Pancreas (tissue), 10 donors: ENCODE results near the gene SIRT6. TPM values are rescaled to one million over a fixed set of nuclear protein-coding genes. Genes with fewer than 3 reads are reported as not detected.
A peak's percentile ranks its signal among the peaks of the same experiment; 100 is the strongest.

Experiments used
- ATAC-seq, 4 donors: fragments of 200-7000 bp; cut with Tn5 transposase; one replicate each; pipeline versions ENCODE4 v1.8.0 to v1.9.1; 2020; ENCODE audit warnings: mild to moderate bottlenecking in 4 of 4, moderate library complexity in 4 of 4
- DNase-seq, 6 donors: peaks; one replicate each; pipeline ENCODE4 v3.0.0-alpha.2; 2020
- FAIRE-seq: peaks from 2 replicates; lab custom pipeline; 2012; peaks lifted over from hg19 to GRCh38; lab: Jason Lieb, UNC
- H3K27ac ChIP-seq, 4 donors: fragments of 200-600 bp; sonication (generic); 1 replicate in 3 of 4; 2 replicates in 1 of 4; pipeline versions ENCODE4 v1.5.0 to v1.8.0; 2020
- H3K27me3 ChIP-seq, 4 donors: fragments of 200-600 bp; one replicate each; pipeline ENCODE4 v1.8.0; 2021
- H3K36me3 ChIP-seq, 3 donors: fragments of 200-600 bp; sonication (generic) in 1 of 3; one replicate each; pipeline versions ENCODE4 v1.5.0 to v1.8.0; 2020 to 2021
- H3K4me1 ChIP-seq, 3 donors: fragments of 200-600 bp; one replicate each; pipeline ENCODE4 v1.8.0; 2021
- H3K4me3 ChIP-seq, 4 donors: fragments of 200-600 bp; sonication (generic) in 2 of 4; one replicate each; pipeline versions ENCODE4 v1.5.0 to v1.8.0; 2020 to 2021
- H3K9me3 ChIP-seq, 4 donors: fragments of 200-600 bp; one replicate each; pipeline ENCODE4 v1.8.0; 2021
- WGBS, 2 donors: extraction: QIAGEN DNeasy Blood & Tissue Kit; methylation state at CpG; one replicate each; pipeline ENCODE4 v1.1.7; 2013; 5-methylcytosine and 5-hydroxymethylcytosine counted together
- intact Hi-C, 3 donors: fragments of 100-400 bp; cut with DNase I; formaldehyde crosslinking; loops; one replicate each; pipeline versions ENCODE4 v1.11.1 to v1.14.2; 2022
- polyA plus RNA-seq, 2 donors: library from polyadenylated mRNA; stranded (reverse); fragments of 200-250 nt; gene quantifications; one replicate each; pipeline ENCODE4 v1.2.3, GENCODE V29; 2013
- total RNA-seq, 6 donors: library from RNA; stranded (reverse); fragmentation: NEBNext Ultra II Directional in 4 of 6; extraction: Animal tissue kit (Norgen Biotek cat#: 25700) in 4 of 6; gene quantifications; one replicate each; pipeline versions ENCODE4 v1.2.1 to v1.2.4, GENCODE V29; 2021 to 2023
- TF ChIP-seq, protein P1 (sequence below), 4 donors: fragments of 200-600 bp; sonication (generic) in 3 of 4; IDR thresholded peaks; one replicate each; pipeline versions ENCODE4 v1.5.0 to v1.8.0; 2021; ENCODE audit warnings: antibody characterized with exemption in 4 of 4
- donor health status: healthy with polysubstance abuse.
- donor health status: DM: no; HTN: no; CAD: no; lungs with moderate emphysema.
- donor health status: DM: no; HTN: no; CAD: no.
- donor health status: control.
- donor health status: control.
- donor health status: Bipolar disorder and iron deficiency.
- donor health status: DM: yes; HTN: yes; CAD: no.
- donor health status: DM: no; HTN: no; CAD: no.
- donor health status: DM: no; HTN: no; CAD: no.
- donor health status: DM: yes; HTN: yes; CAD: no.

Gene SIRT6
- total and polyA plus RNA-seq, 8 donors, result 10.9 to 47.4 (median 14.9) TPM

DNA sequence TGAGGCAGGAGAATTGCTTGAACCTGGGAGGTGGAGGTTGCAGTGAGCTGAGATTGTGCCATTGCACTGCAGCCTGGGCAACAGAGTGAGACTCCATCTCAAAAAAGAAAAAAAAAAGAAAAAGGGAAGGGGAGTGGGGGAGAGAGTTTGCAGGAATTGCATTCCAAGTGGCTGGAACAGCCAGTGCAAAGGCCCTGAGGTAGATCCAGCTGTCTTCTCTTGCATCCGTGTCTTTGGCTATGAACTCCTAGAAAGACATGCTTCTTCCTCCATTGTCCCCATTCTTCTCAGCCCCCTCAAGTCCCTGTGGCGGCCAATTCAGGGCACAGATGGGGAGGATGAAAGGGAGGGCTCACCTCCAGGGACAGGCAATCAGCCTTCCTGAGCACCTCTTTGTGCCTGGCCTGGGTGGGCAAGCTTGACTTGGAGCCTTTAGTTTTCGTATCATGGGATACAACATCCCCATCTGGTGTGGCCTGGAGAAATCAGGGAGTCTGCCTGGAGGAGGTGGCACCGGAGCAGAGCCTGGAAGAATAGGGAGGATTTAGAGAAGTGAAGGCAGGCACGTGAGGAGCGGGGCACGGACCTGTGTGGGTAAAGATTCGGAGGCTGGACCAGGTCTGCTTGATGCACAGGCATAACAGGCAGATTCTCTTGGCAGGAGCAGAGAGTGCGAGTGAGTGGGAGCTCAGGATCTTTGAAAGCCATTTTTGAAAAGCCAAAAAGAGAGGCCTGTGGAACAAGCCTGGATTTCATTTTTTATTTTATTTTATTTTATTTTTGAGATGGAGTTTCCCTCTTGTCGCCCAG, 5.2 kb upstream of the SIRT6 start:
- H3K27me3 ChIP-seq, result no peaks in the 10 kb centered on the region
- DNase-seq (no peak), FAIRE-seq (no peak), ATAC-seq (no peak)
- intact Hi-C loops, result no loop called here
- no peak overlapping the region for H3K4me3 ChIP-seq
- TF ChIP-seq, protein P1, sequence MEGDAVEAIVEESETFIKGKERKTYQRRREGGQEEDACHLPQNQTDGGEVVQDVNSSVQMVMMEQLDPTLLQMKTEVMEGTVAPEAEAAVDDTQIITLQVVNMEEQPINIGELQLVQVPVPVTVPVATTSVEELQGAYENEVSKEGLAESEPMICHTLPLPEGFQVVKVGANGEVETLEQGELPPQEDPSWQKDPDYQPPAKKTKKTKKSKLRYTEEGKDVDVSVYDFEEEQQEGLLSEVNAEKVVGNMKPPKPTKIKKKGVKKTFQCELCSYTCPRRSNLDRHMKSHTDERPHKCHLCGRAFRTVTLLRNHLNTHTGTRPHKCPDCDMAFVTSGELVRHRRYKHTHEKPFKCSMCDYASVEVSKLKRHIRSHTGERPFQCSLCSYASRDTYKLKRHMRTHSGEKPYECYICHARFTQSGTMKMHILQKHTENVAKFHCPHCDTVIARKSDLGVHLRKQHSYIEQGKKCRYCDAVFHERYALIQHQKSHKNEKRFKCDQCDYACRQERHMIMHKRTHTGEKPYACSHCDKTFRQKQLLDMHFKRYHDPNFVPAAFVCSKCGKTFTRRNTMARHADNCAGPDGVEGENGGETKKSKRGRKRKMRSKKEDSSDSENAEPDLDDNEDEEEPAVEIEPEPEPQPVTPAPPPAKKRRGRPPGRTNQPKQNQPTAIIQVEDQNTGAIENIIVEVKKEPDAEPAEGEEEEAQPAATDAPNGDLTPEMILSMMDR (IDR thresholded peaks at IDR 0.05), result no peak
- no peaks in the 10 kb centered on the region for H3K36me3 ChIP-seq
- 88 to 94% methylated on average over 10 of the region's 10 CpGs for WGBS, 2 donors
- peaks cover 0 to 4% (median 0%) of the 10 kb centered on the region in 3 donors for H3K4me1 ChIP-seq
- H3K27ac ChIP-seq, result no peak overlapping the region
- H3K9me3 ChIP-seq, result no peaks in the 10 kb centered on the region

DNA sequence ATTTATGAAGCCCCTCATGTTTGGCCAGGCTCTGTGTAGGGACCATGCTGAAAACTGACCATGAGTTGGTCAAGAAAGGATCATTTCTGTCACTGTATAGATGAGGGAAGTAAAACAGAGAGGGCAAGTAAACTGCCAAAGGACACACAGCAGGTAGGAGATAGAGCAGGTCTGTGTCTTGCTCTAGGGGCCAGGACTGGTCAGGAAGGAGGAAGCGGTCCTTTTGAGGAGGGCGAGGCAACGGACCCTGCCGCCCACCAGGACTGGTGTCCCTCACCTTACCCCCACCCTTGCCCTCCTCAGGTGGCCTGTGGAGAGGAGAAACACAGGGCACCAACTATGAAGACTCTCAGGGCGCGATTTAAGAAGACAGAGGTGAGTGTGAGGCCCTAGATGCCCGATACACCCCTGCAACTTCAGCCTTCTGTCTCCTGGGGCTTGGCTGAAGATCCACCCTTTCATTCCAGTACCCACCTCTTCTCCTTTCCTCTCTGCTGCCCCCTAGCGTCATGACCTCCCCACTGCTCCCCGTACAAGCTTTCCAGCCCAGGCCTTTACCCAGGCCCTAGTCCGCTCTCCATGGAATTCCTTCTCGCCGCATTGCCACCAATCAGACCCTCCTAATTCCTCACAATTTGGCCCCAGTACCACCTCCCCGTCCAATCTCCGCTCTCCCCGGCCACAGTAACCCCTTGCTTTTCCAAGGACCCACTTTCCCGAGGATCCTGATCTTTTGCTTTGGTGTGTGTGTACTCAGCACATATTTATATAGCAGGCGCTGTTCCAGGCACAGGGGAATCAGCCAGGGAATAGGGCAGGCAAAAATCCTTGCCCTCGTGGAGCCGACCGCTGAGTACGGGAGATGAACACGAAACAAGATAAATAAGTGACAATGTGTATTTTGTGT, 4.0 kb upstream of the SIRT6 start:
- DNase-seq, result peak; percentile 67 to 90 (median 79)
- Histone ChIP-seq H3K4me1 (peaks cover 0 to 7% (median 4%) of the 10 kb centered on the region in 3 donors), H3K36me3 (no peaks in the 10 kb centered on the region), H3K4me3 (no peak overlapping the region), H3K9me3 (no peaks in the 10 kb centered on the region), H3K27me3 (no peaks in the 10 kb centered on the region), H3K27ac (no peak overlapping the region)
- peak; percentile 47 to 72 (median 66) for ATAC-seq
- 18 to 19% methylated on average over 22 of the region's 22 CpGs for WGBS, 2 donors
- TF ChIP-seq, protein P1 (IDR thresholded peaks at IDR 0.05), result peak; percentile 64 to 80 (median 67)
- intact Hi-C loops, result no loop called here
- FAIRE-seq, result no peak

DNA sequence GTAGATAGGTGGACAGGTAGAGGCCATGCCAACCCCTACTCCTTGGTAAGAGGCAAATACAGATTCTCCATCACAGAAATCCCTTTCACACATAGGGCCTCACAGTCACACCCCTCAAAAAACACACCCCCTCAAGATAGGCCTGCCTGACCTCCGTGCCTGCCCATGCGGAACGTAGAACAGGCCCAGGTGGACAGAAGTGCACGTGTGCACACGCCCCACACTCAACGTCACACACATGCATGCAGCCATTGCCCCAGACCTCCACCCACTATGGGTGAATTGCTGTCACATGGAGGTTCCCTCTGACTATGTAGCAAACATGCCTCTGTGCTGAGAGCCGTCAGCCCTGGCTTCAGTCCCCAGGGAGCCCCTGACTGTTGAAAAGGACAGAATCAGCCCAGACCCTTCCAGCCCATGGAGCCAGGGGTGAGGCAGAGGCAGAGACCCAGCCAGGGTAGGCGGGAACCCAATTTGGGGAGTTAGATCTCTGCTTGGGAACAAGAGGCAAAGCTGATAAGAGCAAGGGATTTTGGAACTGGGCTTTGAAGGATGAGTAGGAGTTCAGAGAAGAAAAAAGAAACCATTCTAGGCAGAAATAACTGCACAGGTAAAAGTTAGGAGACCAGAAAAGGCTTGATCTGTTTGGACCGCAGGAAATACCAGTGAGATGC, 3.2 kb upstream of the SIRT6 start:
- Histone ChIP-seq H3K36me3 (no peaks in the 10 kb centered on the region), H3K27ac (no peak overlapping the region), H3K9me3 (no peaks in the 10 kb centered on the region), H3K4me3 (no peak overlapping the region), H3K27me3 (no peaks in the 10 kb centered on the region), H3K4me1 (peaks cover 0 to 14% (median 11%) of the 10 kb centered on the region in 3 donors)
- 55 to 66% methylated on average over 9 of the region's 9 CpGs for WGBS, 2 donors
- TF ChIP-seq, protein P1 (IDR thresholded peaks at IDR 0.05), result no peak
- intact Hi-C loops, result no loop called here
- DNase-seq, result no peak
- no peak for FAIRE-seq
- no peak for ATAC-seq

DNA sequence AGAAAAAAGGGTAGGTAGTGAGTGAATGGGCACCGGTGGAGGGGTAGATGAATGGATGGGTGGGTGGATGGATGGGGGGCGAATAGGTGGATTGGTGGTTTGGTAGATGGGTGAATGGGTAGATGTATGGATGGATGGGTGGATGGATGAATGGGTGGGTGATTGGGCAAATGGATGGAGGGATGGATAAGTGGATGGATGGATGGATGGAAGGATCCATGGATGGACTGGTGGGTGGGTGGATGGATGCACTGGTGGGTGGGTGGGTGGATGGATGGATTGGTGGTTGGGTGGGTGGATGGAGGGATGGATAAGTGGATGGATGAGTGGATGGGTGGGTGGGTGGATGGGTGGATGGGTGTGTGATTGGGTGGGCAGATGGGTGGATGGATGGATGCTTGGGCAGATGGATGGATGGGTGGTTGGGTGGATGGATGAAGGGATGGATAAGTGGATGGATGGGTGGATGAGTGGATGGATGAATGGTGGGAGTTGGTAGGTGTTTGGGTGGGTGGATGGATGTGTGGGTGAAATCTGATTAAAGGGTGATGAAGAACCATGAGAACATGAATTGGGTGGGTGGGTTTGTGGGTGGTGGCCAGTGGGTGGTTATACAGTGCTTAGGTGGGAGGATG, 2.5 kb upstream of the SIRT6 start:
- Histone ChIP-seq H3K4me1 (peaks cover 0 to 16% (median 11%) of the 10 kb centered on the region in 3 donors), H3K4me3 (no peak overlapping the region), H3K27ac (no peak overlapping the region), H3K27me3 (no peaks in the 10 kb centered on the region), H3K9me3 (no peaks in the 10 kb centered on the region), H3K36me3 (no peaks in the 10 kb centered on the region)
- 92 to 96% methylated on average over 2 of the region's 2 CpGs for WGBS, 2 donors
- FAIRE-seq (no peak), DNase-seq (no peak), ATAC-seq (no peak)
- TF ChIP-seq, protein P1 (IDR thresholded peaks at IDR 0.05), result no peak
- intact Hi-C loops, result no loop called here
